CD4-positive, alpha-beta T cell treated with Interferon gamma for 1 hour (primary cell): ENCODE results near the gene GRB2.
A peak's percentile ranks its signal among the peaks of the same experiment; 100 is the strongest.
"Not testable (repeated sequence)": the region's sequence is repeated elsewhere in the genome, so short reads cannot be mapped to it uniquely, and the experiment has no call there.

ENCODE experiments used
- DNase-seq: peaks from one replicate; pipeline ENCODE4 v3.0.0-alpha.2; 2020

Gene GRB2

GRCh38 chr17:75405365-75406221 lies at the start of gene GRB2:
Gene GRB2, minus strand, starts transcription at chr17:75405678. Its CDS starts 12,050 bp downstream, at chr17:75393628.
- peak; percentile 99 for DNase-seq

- DNase-seq = not testable (repeated sequence)
Observed at GRCh38 chr17:75454672-75455071, 49.2 kb upstream of the GRB2 start.

- no peak for DNase-seq
Observed at GRCh38 chr17:75454193-75454592, 48.7 kb upstream of the GRB2 start.

- no peak for DNase-seq
Observed at GRCh38 chr17:75450270-75450669, 44.8 kb upstream of the GRB2 start.

- DNase-seq = no peak
Observed at GRCh38 chr17:75447951-75448856, 42.7 kb upstream of the GRB2 start.

GRCh38 chr17:75445896-75446295 lies 40.4 kb upstream of the GRB2 start:
- not testable (repeated sequence) for DNase-seq

GRCh38 chr17:75445296-75445695 lies 39.8 kb upstream of the GRB2 start:
- DNase-seq = no peak

GRCh38 chr17:75442168-75443103 lies 37.0 kb upstream of the GRB2 start:
- DNase-seq = no peak

- DNase-seq = no peak
Observed at GRCh38 chr17:75440738-75441448, 35.4 kb upstream of the GRB2 start.

GRCh38 chr17:75439287-75439686 lies 33.8 kb upstream of the GRB2 start:
- no peak for DNase-seq

- not testable (repeated sequence) for DNase-seq
Observed at GRCh38 chr17:75437404-75437803, 31.9 kb upstream of the GRB2 start.

GRCh38 chr17:75434433-75434832 lies 29.0 kb upstream of the GRB2 start:
- DNase-seq = not testable (repeated sequence)

- DNase-seq = no peak
Observed at GRCh38 chr17:75433218-75433783, 27.8 kb upstream of the GRB2 start.

GRCh38 chr17:75430159-75430974 lies 24.9 kb upstream of the GRB2 start:
- DNase-seq = no peak

- DNase-seq = peak; percentile 19
Observed at GRCh38 chr17:75428543-75429469, 23.3 kb upstream of the GRB2 start.

GRCh38 chr17:75418531-75418930 lies 13.1 kb upstream of the GRB2 start:
- DNase-seq = no peak

- no peak for DNase-seq
Observed at GRCh38 chr17:75417054-75417580, 11.6 kb upstream of the GRB2 start.

GRCh38 chr17:75416006-75416405 lies 10.5 kb upstream of the GRB2 start:
- no peak for DNase-seq

GRCh38 chr17:75414488-75414887 lies 9.0 kb upstream of the GRB2 start:
- DNase-seq = no peak
